HG02610 (cell line): ENCODE measurements around the gene RNF11.
"Not testable (repeated sequence)": the region's sequence is repeated elsewhere in the genome, so short reads cannot be mapped to it uniquely, and the experiment has no call there.

Experiments
- ATAC-seq: cut with Tn5 transposase; IDR thresholded peaks from one replicate; pipeline ENCODE4 v1.9.1; 2021; ENCODE audit warnings: mild to moderate bottlenecking, moderate library complexity; ENCODE audit not compliant: unreplicated experiment

RNF11 gene

GRCh38 chr1:51235673-51236530, at the start of gene RNF11:
Gene RNF11 (plus strand): TSS chr1:51236273. CDS start chr1:51236757, 484 bp downstream.
- ATAC-seq = peak; percentile 90

- no peak for ATAC-seq
These were observed 47.8 kb upstream of the RNF11 start for GRCh38 chr1:51188230-51188629.

GRCh38 chr1:51189421-51190073, 46.5 kb upstream of the RNF11 start:
- no peak for ATAC-seq

GRCh38 chr1:51190961-51191360, 45.1 kb upstream of the RNF11 start:
- no peak for ATAC-seq

- peak; percentile 39 for ATAC-seq
These were observed 43.7 kb upstream of the RNF11 start for GRCh38 chr1:51192213-51192843.

- no peak for ATAC-seq
These were observed 42.5 kb upstream of the RNF11 start for GRCh38 chr1:51193564-51193963.

- ATAC-seq = peak; percentile 60
These were observed 32.8 kb upstream of the RNF11 start for GRCh38 chr1:51203121-51203873.

- ATAC-seq = no peak
These were observed 32.2 kb upstream of the RNF11 start for GRCh38 chr1:51203874-51204245.

GRCh38 chr1:51210055-51210454, 26.0 kb upstream of the RNF11 start:
- ATAC-seq = no peak

- ATAC-seq = no peak
These were observed 25.4 kb upstream of the RNF11 start for GRCh38 chr1:51210676-51211075.

- peak; percentile 67 for ATAC-seq
These were observed 21.4 kb upstream of the RNF11 start for GRCh38 chr1:51214615-51215131.

GRCh38 chr1:51215169-51215568, 20.9 kb upstream of the RNF11 start:
- ATAC-seq = no peak

- ATAC-seq = no peak
These were observed 19.4 kb upstream of the RNF11 start for GRCh38 chr1:51216631-51217030.

- ATAC-seq = no peak
These were observed 19.0 kb upstream of the RNF11 start for GRCh38 chr1:51217101-51217500.

- no peak for ATAC-seq
These were observed 17.5 kb upstream of the RNF11 start for GRCh38 chr1:51218570-51218969.

- no peak for ATAC-seq
These were observed 17.1 kb upstream of the RNF11 start for GRCh38 chr1:51219022-51219421.

- ATAC-seq = not testable (repeated sequence)
These were observed 14.5 kb upstream of the RNF11 start for GRCh38 chr1:51221529-51221928.

- no peak for ATAC-seq
These were observed 13.8 kb upstream of the RNF11 start for GRCh38 chr1:51222136-51222787.

GRCh38 chr1:51222809-51223208, 13.3 kb upstream of the RNF11 start:
- no peak for ATAC-seq

- no peak for ATAC-seq
These were observed 11.8 kb upstream of the RNF11 start for GRCh38 chr1:51224255-51224654.
